GM10266 (cell line): ENCODE results near the gene PKD1.

Source experiments
- DNase-seq: peaks from one replicate; pipeline ENCODE4 v3.0.0; 2012; ENCODE audit errors: extremely low spot score
- CTCF ChIP-seq: IDR thresholded peaks from 2 replicates; pipeline ENCODE4 v1.5.1; 2012; ENCODE audit warnings: mild to moderate bottlenecking, low read depth; ENCODE audit not compliant: control insufficient read depth, insufficient read depth; ENCODE audit errors: missing control alignments

Gene PKD1

DNA sequence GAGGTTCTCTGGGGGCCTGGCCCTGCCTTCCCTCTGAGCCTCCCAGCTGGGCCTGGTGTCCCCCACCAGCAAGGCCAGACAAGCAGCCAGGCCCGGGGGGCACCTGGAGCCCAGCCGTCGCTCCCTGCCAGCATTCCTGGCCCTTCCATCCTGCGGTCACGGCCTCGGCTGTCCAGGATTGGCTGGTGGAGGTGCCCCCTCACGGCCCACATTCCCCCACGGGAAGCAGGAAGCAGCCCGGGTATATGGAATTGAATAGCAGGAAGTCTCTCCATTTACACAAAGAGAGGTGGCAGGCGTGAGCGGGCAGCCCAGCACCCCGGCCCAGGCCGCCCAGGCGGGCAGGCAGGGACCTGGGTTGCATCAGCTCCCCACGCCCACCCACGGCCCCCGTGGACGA lies 34.4 kb upstream of the PKD1 start:
- TF ChIP-seq CTCF, result no peak
- DNase-seq, result no peak

DNA sequence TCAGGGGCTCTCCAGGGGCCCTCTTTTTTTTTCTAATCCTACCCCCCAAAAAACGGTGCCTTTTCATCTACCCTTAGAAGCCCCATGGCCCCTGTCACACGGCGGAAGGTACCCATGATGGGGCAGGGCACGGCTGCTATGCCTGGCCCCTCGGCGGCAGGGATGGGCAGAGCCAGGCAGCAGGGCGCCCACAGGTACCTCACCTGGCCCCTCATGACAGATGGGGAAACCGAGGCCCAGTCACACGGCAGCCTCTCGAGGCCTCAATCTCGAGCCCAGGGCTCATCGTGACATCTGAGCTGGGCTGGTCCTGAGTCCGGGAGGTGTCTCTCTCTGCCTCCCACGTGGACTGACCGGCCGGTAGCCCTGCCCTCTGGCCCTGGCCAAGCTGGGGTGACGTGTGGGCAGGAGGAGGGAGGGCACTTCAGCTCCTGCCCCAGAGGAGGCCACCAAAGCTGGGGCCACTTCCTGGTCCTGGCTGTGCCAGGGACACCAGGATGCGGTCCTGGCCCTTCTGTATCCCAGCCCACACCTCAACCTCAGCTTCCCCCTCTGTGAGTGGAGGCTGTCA lies 31.5 kb upstream of the PKD1 start:
- no peak for TF ChIP-seq CTCF
- DNase-seq, result no peak

DNA sequence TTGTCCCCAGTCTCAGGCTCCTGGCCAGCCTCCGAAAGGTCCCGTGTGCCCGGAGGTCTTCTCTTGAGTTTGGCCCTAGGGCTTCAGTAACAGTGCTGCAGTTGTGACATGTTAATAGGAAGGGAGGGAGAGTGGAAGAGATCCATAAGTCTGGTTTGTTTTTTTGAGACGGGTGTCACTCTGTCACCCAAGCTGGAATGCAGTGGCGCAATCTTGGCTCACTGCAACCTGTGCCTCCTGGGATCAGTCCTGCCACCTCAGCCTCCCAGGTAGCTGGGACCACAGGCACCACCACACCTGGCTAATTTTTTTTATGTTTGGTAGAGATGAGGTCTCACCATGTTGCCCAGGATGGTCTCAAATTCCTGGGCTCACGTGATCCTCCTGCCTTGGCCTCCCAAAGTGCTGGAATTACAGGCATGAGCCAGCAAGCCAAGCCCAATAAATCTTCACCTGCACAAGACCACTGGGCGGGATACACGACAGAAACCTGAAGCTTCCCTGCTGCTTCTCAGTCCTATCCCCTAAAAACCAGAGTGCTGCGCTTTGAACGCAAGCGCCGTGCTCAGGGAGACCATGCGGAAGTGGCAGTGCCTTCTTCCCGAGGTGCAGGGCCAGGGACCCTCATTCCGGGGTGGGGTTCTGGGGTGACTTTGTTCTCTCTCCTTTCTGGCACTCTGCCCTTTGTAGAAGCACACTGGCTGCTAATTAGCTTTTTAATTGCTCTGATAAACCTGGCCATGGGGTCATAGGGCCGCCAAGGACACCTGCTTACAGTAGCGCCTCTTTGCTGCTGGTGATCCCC lies 30.8 kb upstream of the PKD1 start:
- DNase-seq, result no peak
- TF ChIP-seq CTCF, result no peak

DNA sequence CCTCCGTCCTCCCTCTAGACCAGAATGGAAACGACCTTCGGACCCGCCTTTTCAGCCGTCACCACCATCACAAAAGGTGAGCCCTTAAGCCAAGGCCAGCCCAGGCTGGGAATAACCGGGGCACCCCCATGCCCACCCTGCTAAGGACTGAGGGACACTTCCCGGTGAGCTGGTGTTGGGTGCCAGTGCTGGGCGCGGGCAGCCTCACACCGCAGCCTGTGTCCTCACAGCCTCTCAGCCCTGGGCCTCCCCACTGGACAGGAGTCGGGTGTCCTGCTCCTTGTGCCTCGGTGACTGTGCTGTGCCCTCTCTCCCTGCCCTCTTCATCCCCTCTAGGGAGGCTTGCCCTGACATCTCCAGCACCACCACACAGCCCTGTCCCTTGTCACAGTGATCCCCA lies 30.2 kb upstream of the PKD1 start:
- no peak for DNase-seq
- TF ChIP-seq CTCF, result no peak

GRCh38 chr16:2163211-2163881 lies 27.6 kb upstream of the PKD1 start:
- TF ChIP-seq CTCF, result no peak
- no peak for DNase-seq

GRCh38 chr16:2162676-2163118 lies 27.0 kb upstream of the PKD1 start:
- TF ChIP-seq CTCF, result no peak

GRCh38 chr16:2161911-2162310 lies 26.2 kb upstream of the PKD1 start:
- no peak for TF ChIP-seq CTCF

More at GRCh38 chr16:2162676-2163118, 27.0 kb upstream of the PKD1 start:
- DNase-seq, result no peak

More at GRCh38 chr16:2161911-2162310, 26.2 kb upstream of the PKD1 start:
- no peak for DNase-seq
